ENCODE measurements around the gene DCAF8L2. TPM values are rescaled to one million over a fixed set of nuclear protein-coding genes. Genes with fewer than 3 reads are reported as not detected.

Gene DCAF8L2
- total and polyA plus RNA-seq, 2 donors (not counting 3 experiments of a cell fraction or from before 2014, with no cell fraction given): 0.15 to 0.36 TPM

- Histone ChIP-seq H3K9ac (replicated peaks; ENCODE audit: extremely low read depth, insufficient read depth, low read length) (no peak overlapping the region), H3K36me3 (ENCODE audit: control insufficient read depth in 2 of 2, extremely low read depth in 1 of 2, insufficient read depth in 2 of 2, low read length in 2 of 2) (no peaks in the 10 kb centered on the region), H3K4me1 (ENCODE audit: control insufficient read depth, extremely low read depth, insufficient read depth, low read length) (peaks cover 9% of the 10 kb centered on the region), H3K4me3 (replicated peaks in 1 of 3; ENCODE audit: insufficient read depth in 1 of 3, low read depth in 1 of 3, low read length in 3 of 3) (no peak overlapping the region), H2AFZ (ENCODE audit: low read depth, low read length) (peak overlapping the region; percentile 42), H3K9me3 (replicated peaks; ENCODE audit: control insufficient read depth, insufficient read depth, low read length) (no peaks in the 10 kb centered on the region), H4K20me1 (replicated peaks; ENCODE audit: control insufficient read depth, extremely low read depth, insufficient read depth, low read length) (no peaks in the 10 kb centered on the region), H3K9me1 (replicated peaks; ENCODE audit: control insufficient read depth, extremely low read depth, insufficient read depth, low read length) (no peaks in the 10 kb centered on the region), H3K79me2 (ENCODE audit: control insufficient read depth, insufficient read depth, low read length) (no peaks in the 10 kb centered on the region), H3K27ac (ENCODE audit: insufficient read depth, low read depth, low read length) (peak overlapping the region; percentile 51), H3K4me2 (ENCODE audit: insufficient read depth, low read length) (peak overlapping the region; percentile 31), H3K27me3 (ENCODE audit: control insufficient read depth in 2 of 2, insufficient read depth in 2 of 2, low read length in 2 of 2) (no peaks in the 10 kb centered on the region)
- FAIRE-seq: peak; percentile 82
- intact Hi-C loops (cut with micrococcal nuclease): no loop called here
- dilution Hi-C loops (cut with MboI; ENCODE audit: extremely low pct_ligation_motif_present, low sequenced_read_pairs): no loop called here
- BruUV-seq (replicated peaks): no TSS peak
- TF ChIP-seq POLR2A (IDR thresholded peaks at IDR 0.05; ENCODE audit: low read depth, low read length): no peak
- TF ChIP-seq CTCF (IDR thresholded peaks at IDR 0.05; ENCODE audit: extremely low read depth in 1 of 2, insufficient read depth in 1 of 2, low read depth in 1 of 2, low read length in 2 of 2): no peak
- TF ChIP-seq MYC (IDR thresholded peaks at IDR 0.05; ENCODE audit: low read depth, low read length): no peak
- TF ChIP-seq EZH2 (IDR thresholded peaks at IDR 0.05; ENCODE audit: borderline replicate concordance, low read depth, low read length, severe bottlenecking): no peak
- no peak for TF ChIP-seq FOS (IDR thresholded peaks at IDR 0.05; ENCODE audit: borderline replicate concordance, insufficient read depth, low read length)
- TF ChIP-seq GATA2 (IDR thresholded peaks at IDR 0.05; ENCODE audit: insufficient read depth, insufficient read length, low read depth, low read length): no peak
- no peak for TF ChIP-seq POLR2AphosphoS5 (IDR thresholded peaks at IDR 0.05; ENCODE audit: insufficient read depth, low read depth, low read length)
- TF ChIP-seq MAX (IDR thresholded peaks at IDR 0.05; ENCODE audit: insufficient read depth, insufficient read length): no peak
- no peak for TF ChIP-seq JUN (IDR thresholded peaks at IDR 0.05; ENCODE audit: borderline replicate concordance, insufficient read depth, insufficient read length, low read depth)
- ChIA-PET CTCF (interaction anchor here (3.4 kb wide), 1 partner anchor 21 kb away, joined by 19 read pairs; no protein-coding TSS in a partner anchor), POLR2A (no interaction called here)
- DNase-seq (ENCODE audit: low read depth, low spot score): peak; percentile 80
Measured at GRCh38 chrX:27598312-27598711, 8.2 kb downstream of the DCAF8L2 start.
